ENCODE measurements around the gene SLC12A3.

SLC12A3 gene, protein sequence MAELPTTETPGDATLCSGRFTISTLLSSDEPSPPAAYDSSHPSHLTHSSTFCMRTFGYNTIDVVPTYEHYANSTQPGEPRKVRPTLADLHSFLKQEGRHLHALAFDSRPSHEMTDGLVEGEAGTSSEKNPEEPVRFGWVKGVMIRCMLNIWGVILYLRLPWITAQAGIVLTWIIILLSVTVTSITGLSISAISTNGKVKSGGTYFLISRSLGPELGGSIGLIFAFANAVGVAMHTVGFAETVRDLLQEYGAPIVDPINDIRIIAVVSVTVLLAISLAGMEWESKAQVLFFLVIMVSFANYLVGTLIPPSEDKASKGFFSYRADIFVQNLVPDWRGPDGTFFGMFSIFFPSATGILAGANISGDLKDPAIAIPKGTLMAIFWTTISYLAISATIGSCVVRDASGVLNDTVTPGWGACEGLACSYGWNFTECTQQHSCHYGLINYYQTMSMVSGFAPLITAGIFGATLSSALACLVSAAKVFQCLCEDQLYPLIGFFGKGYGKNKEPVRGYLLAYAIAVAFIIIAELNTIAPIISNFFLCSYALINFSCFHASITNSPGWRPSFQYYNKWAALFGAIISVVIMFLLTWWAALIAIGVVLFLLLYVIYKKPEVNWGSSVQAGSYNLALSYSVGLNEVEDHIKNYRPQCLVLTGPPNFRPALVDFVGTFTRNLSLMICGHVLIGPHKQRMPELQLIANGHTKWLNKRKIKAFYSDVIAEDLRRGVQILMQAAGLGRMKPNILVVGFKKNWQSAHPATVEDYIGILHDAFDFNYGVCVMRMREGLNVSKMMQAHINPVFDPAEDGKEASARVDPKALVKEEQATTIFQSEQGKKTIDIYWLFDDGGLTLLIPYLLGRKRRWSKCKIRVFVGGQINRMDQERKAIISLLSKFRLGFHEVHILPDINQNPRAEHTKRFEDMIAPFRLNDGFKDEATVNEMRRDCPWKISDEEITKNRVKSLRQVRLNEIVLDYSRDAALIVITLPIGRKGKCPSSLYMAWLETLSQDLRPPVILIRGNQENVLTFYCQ

DNA sequence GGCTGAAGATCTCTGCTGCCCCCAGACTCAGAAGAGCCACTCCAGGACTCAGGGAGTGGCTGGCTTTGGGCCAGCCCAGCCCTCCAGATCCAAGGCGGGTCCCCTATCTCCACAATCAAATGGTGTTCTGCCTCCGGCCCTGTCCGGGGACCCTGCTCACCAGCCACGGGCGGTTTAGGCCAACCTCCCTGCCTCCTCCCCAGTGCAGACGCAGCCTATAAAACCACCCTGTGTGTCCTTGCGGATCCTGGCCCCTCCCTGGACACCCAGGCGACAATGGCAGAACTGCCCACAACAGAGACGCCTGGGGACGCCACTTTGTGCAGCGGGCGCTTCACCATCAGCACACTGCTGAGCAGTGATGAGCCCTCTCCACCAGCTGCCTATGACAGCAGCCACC, at the start of gene SLC12A3:
SLC12A3 (plus strand) TSS at position 248 of the 400 bp plus-strand sequence; CDS start at position 277, 29 bp downstream.
- no peak within 1 kb of the TSS for H3K9ac ChIP-seq (ENCODE audit: low read length)
- H3K9me3 ChIP-seq (ENCODE audit: control insufficient read depth, low read length): no peaks in the 10 kb centered on the region
- no peaks in the 10 kb centered on the region for H3K4me1 ChIP-seq (ENCODE audit: control insufficient read depth, insufficient read depth, low read length)
- no peaks in the 10 kb centered on the region for H3K27me3 ChIP-seq (ENCODE audit: control insufficient read depth, insufficient read depth, low read length)
- no peaks in the 10 kb centered on the region for H3K36me3 ChIP-seq (ENCODE audit: control insufficient read depth, insufficient read depth, low read length)
- no peak within 1 kb of the TSS for H3K4me3 ChIP-seq (ENCODE audit: low read length)

DNA sequence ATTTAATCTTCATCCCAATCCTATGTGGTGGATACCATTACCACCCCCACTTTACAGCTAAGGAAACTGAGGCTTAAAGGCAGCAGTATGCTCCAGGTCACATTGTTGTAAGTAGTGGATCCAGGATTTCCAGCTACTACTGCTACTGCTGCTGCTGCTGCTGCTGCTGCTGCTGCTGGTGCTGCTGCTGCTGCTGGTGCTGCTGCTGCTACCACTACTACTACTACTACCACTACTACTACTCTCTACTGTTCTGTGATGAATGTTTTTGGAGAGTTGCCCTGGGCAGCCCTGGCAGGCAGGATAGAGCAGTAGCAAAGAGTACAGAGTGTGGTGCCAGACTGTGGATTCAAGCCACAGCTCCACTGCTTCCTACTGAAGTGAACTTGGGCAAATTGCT, 49.3 kb upstream of the SLC12A3 start:
- H3K4me3 ChIP-seq (ENCODE audit: low read length): no peak overlapping the region
- H3K4me1 ChIP-seq (ENCODE audit: control insufficient read depth, insufficient read depth, low read length): peaks cover 5% of the 10 kb centered on the region
- H3K9me3 ChIP-seq (ENCODE audit: control insufficient read depth, low read length): no peaks in the 10 kb centered on the region
- H3K36me3 ChIP-seq (ENCODE audit: control insufficient read depth, insufficient read depth, low read length): no peaks in the 10 kb centered on the region
- no peak overlapping the region for H3K9ac ChIP-seq (ENCODE audit: low read length)
- H3K27me3 ChIP-seq (ENCODE audit: control insufficient read depth, insufficient read depth, low read length): no peaks in the 10 kb centered on the region

DNA sequence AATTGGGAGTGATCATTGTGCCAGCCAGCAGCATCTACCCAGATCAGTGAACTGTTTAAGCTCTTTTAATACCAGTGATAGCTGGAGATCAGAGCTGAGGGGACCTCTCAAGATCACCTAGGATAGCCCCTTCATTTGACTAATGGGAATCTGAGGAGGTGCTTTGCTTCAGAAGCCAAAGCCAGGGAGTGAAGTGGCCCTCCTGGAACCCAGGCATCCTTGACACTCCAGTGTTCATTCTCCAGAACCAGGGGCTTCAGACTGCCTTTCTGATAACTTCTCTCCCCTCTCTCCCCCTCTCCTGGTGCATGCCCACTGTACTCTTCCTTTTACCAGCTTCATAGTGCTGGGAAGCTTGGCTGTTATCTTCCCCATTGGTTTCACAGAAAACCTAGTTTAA, 48.0 kb upstream of the SLC12A3 start:
- H3K27me3 ChIP-seq (ENCODE audit: control insufficient read depth, insufficient read depth, low read length): no peaks in the 10 kb centered on the region

DNA sequence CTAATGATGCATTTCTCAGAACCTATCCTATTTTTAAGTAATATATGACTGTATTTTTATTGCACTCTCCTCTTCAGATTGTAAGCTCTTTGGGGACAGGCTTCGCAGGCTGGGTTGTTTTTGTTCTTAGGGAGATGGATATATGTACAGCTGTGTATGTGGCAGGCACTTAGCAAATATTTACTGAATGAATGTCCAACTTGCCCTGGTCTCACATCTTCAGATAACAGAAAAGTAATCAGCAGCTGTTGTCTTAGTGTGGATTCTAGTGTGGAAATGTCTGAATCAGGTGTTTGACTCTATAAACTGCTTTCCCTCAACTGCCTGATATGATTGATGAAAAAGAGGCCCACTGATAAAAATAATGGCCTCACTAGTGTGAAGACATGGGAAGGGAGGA, 47.1 kb upstream of the SLC12A3 start:
- no peaks in the 10 kb centered on the region for H3K9me3 ChIP-seq (ENCODE audit: control insufficient read depth, low read length)
- no peak overlapping the region for H3K9ac ChIP-seq (ENCODE audit: low read length)
- H3K4me3 ChIP-seq (ENCODE audit: low read length): no peak overlapping the region
- H3K27me3 ChIP-seq (ENCODE audit: control insufficient read depth, insufficient read depth, low read length): no peaks in the 10 kb centered on the region
- H3K36me3 ChIP-seq (ENCODE audit: control insufficient read depth, insufficient read depth, low read length): no peaks in the 10 kb centered on the region
- peaks cover 5% of the 10 kb centered on the region for H3K4me1 ChIP-seq (ENCODE audit: control insufficient read depth, insufficient read depth, low read length)

More for the DNA sequence above, 48.0 kb upstream of the SLC12A3 start:
- H3K4me3 ChIP-seq (ENCODE audit: low read length): no peak overlapping the region
- H3K36me3 ChIP-seq (ENCODE audit: control insufficient read depth, insufficient read depth, low read length): no peaks in the 10 kb centered on the region
- H3K9ac ChIP-seq (ENCODE audit: low read length): no peak overlapping the region
- peaks cover 5% of the 10 kb centered on the region for H3K4me1 ChIP-seq (ENCODE audit: control insufficient read depth, insufficient read depth, low read length)
- no peaks in the 10 kb centered on the region for H3K9me3 ChIP-seq (ENCODE audit: control insufficient read depth, low read length)

GRCh38 chr16:56823081-56823733, 41.8 kb upstream of the SLC12A3 start:
- Histone ChIP-seq H3K4me3 (ENCODE audit: low read length) (no peak overlapping the region), H3K9me3 (ENCODE audit: control insufficient read depth, low read length) (no peaks in the 10 kb centered on the region), H3K27me3 (ENCODE audit: control insufficient read depth, insufficient read depth, low read length) (no peaks in the 10 kb centered on the region), H3K36me3 (ENCODE audit: control insufficient read depth, insufficient read depth, low read length) (no peaks in the 10 kb centered on the region), H3K9ac (ENCODE audit: low read length) (no peak overlapping the region), H3K4me1 (ENCODE audit: control insufficient read depth, insufficient read depth, low read length) (no peaks in the 10 kb centered on the region)

- no peaks in the 10 kb centered on the region for H3K36me3 ChIP-seq (ENCODE audit: control insufficient read depth, insufficient read depth, low read length)
- no peaks in the 10 kb centered on the region for H3K4me1 ChIP-seq (ENCODE audit: control insufficient read depth, insufficient read depth, low read length)
- H3K4me3 ChIP-seq (ENCODE audit: low read length): no peak overlapping the region
- H3K27me3 ChIP-seq (ENCODE audit: control insufficient read depth, insufficient read depth, low read length): no peaks in the 10 kb centered on the region
- H3K9me3 ChIP-seq (ENCODE audit: control insufficient read depth, low read length): no peaks in the 10 kb centered on the region
- H3K9ac ChIP-seq (ENCODE audit: low read length): no peak overlapping the region
Observed at GRCh38 chr16:56824331-56824730, 40.7 kb upstream of the SLC12A3 start.

- peaks cover 3% of the 10 kb centered on the region for H3K36me3 ChIP-seq (ENCODE audit: control insufficient read depth, insufficient read depth, low read length)
Observed at GRCh38 chr16:56824804-56825203, 40.2 kb upstream of the SLC12A3 start.

DNA sequence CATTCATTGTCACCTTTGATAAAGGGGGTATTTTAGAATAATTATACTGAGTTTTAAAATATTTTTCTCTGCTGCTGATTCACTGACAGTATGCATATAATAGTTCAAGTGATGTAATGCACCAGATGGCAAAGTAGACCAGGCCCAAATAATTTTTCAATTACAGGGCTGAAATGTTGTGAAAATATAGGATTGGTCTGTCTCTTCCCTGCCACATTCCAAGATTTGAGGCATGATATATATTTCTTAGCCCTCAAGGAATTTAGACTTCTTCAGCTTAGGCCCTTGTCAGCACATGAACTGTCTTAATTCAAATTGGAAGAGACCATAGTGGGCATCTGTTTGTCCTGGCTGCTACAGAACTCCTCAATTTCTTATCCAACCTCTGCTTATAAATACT, 39.2 kb upstream of the SLC12A3 start:
- Histone ChIP-seq H3K36me3 (ENCODE audit: control insufficient read depth, insufficient read depth, low read length) (peaks cover 4% of the 10 kb centered on the region), H3K9ac (ENCODE audit: low read length) (no peak overlapping the region), H3K9me3 (ENCODE audit: control insufficient read depth, low read length) (no peaks in the 10 kb centered on the region)

More at GRCh38 chr16:56824804-56825203, 40.2 kb upstream of the SLC12A3 start:
- Histone ChIP-seq H3K4me1 (ENCODE audit: control insufficient read depth, insufficient read depth, low read length) (no peaks in the 10 kb centered on the region), H3K4me3 (ENCODE audit: low read length) (no peak overlapping the region), H3K9me3 (ENCODE audit: control insufficient read depth, low read length) (no peaks in the 10 kb centered on the region), H3K27me3 (ENCODE audit: control insufficient read depth, insufficient read depth, low read length) (no peaks in the 10 kb centered on the region), H3K9ac (ENCODE audit: low read length) (no peak overlapping the region)

DNA sequence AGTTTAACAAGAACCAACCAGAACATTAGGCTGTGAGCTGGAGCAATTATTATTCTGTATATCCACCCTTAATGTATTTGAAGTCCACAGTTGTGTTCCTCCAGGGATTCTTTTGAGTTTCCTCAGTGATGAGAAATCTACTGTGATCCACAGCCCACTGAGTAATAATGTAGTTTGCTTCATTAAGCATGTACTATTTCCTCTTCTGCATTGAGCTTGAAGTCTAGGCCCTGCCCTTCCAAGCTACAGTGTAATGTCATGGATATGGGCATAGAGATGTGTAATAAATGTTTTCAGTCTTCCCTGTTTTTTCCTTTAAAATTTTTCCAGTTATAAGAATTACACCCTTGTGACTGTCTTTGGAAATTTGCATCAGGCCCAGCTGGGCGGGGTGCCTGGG, 36.4 kb upstream of the SLC12A3 start:
- Histone ChIP-seq H3K9me3 (ENCODE audit: control insufficient read depth, low read length) (no peaks in the 10 kb centered on the region), H3K4me1 (ENCODE audit: control insufficient read depth, insufficient read depth, low read length) (no peaks in the 10 kb centered on the region), H3K9ac (ENCODE audit: low read length) (no peak overlapping the region), H3K4me3 (ENCODE audit: low read length) (no peak overlapping the region), H3K27me3 (ENCODE audit: control insufficient read depth, insufficient read depth, low read length) (no peaks in the 10 kb centered on the region), H3K36me3 (ENCODE audit: control insufficient read depth, insufficient read depth, low read length) (peaks cover 12% of the 10 kb centered on the region)

More for the DNA sequence above, 39.2 kb upstream of the SLC12A3 start:
- H3K4me1 ChIP-seq (ENCODE audit: control insufficient read depth, insufficient read depth, low read length): no peaks in the 10 kb centered on the region
- no peak overlapping the region for H3K4me3 ChIP-seq (ENCODE audit: low read length)
- H3K27me3 ChIP-seq (ENCODE audit: control insufficient read depth, insufficient read depth, low read length): no peaks in the 10 kb centered on the region

DNA sequence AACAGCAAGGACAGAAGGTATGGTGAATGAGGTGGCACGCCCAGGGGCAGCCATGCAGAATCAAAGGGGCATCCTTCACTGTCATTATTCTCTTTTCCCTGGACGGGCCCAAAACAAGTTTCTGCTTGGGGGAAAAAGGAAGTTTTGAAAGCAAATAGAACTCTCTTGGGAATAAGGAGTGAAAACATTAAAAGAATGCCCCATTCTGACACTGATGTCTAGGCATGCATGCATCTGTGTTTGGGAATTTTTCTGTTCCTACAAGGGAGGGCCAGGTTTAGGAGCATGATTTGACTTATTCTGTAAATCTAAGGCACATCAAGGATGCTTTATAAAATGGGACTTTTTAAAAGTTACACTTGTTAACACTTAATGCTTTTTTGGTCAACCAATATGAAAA, 34.3 kb upstream of the SLC12A3 start:
- Histone ChIP-seq H3K36me3 (ENCODE audit: control insufficient read depth, insufficient read depth, low read length) (peaks cover 22% of the 10 kb centered on the region), H3K9ac (ENCODE audit: low read length) (no peak overlapping the region), H3K27me3 (ENCODE audit: control insufficient read depth, insufficient read depth, low read length) (no peaks in the 10 kb centered on the region), H3K9me3 (ENCODE audit: control insufficient read depth, low read length) (no peaks in the 10 kb centered on the region), H3K4me3 (ENCODE audit: low read length) (no peak overlapping the region), H3K4me1 (ENCODE audit: control insufficient read depth, insufficient read depth, low read length) (no peaks in the 10 kb centered on the region)

GRCh38 chr16:56832768-56833167, 32.2 kb upstream of the SLC12A3 start:
- Histone ChIP-seq H3K27me3 (ENCODE audit: control insufficient read depth, insufficient read depth, low read length) (no peaks in the 10 kb centered on the region), H3K4me1 (ENCODE audit: control insufficient read depth, insufficient read depth, low read length) (no peaks in the 10 kb centered on the region), H3K36me3 (ENCODE audit: control insufficient read depth, insufficient read depth, low read length) (peaks cover 22% of the 10 kb centered on the region), H3K4me3 (ENCODE audit: low read length) (no peak overlapping the region), H3K9me3 (ENCODE audit: control insufficient read depth, low read length) (no peaks in the 10 kb centered on the region), H3K9ac (ENCODE audit: low read length) (no peak overlapping the region)
